OCI-LY1 (cell line): ENCODE data around the gene USP40.

Source experiments
- CTCF ChIP-seq: fragments of 200-600 bp; sonication (generic), shearing (Covaris generic); IDR thresholded peaks from 2 replicates; pipeline ENCODE4 v1.5.1; 2017; ENCODE audit warnings: mild to moderate bottlenecking, antibody characterized with exemption, low read length, moderate library complexity, mixed read lengths
- EZH2 ChIP-seq: fragments of 200-600 bp; sonication (generic), shearing (Covaris generic); IDR thresholded peaks from 2 replicates; pipeline ENCODE4 v1.8.0; 2017; ENCODE audit warnings: borderline replicate concordance, mixed run types, mild to moderate bottlenecking, antibody characterized with exemption, low read length, moderate library complexity, mixed read lengths

GRCh38 chr2:233448220-233448559 is 118.4 kb downstream of the USP40 start:
- TF ChIP-seq CTCF (peak; percentile 51), EZH2 (no peak)
